CD4-positive, alpha-beta T cell treated with Interferon gamma for 1 hour (primary cell): ENCODE results near the gene RNU1-2.
"Not testable (repeated sequence)": the region's sequence is repeated elsewhere in the genome, so short reads cannot be mapped to it uniquely, and the experiment has no call there.

Source experiments
- DNase-seq: peaks from one replicate; pipeline ENCODE4 v3.0.0-alpha.2; 2020

RNU1-2 gene

DNA sequence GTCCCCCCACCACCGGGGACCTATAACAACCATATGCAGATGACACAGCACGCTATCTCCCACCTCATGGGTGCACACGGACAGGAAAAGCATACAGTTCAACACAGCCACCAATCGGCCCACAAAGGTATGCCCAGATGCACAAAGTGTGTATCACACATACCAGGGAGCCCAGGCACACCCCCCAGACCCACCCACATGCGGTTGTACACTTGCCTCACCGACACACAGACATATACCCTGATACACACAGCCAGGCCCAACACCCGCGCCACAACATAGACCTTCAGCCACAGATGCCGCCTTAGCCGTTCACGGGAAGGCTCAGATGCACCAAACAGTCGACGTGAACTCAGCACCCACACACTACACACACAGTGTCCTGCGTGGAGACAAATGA is 31.5 kb downstream of the RNU1-2 start:
- no peak for DNase-seq

DNA sequence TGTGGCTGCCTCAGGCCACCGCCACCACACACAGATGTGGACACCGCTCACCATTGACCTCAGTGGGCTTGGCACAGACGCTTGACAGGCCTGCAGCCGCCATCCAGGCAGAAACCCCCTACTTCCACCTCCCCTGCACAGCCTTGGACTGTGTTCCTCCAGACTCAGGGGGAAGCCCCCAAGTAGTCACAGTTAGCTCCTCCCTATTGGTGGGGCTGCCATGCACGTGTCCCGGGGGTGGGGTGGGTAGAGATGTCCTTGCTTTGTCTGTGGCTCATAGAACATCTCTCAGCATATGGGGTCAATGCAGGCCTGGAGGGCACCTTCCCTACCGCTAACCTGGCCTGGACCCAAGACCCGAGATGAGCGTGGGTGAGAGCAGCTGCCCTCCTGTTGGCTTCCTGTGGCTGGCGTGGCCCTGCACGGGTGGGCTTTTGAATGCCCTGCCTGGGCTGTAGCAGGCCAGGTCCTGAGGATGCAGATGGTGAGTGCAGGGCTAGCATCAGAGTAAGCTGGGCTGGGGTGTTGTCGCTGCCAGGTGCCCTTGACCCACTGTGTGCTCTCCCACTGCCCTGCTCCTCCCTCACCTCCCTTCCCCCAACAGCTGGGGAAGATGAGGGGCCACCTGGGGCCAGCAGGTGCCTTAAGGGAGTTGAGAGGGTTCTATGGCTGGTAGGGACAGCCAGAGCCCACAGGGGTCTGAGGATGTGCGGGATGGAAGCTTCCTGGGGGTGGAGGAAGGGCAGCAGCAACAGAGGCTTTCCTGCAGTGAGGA is 32.1 kb downstream of the RNU1-2 start:
- DNase-seq, result no peak

GRCh38 chr1:16929146-16930041 is 33.6 kb downstream of the RNU1-2 start:
- not testable (repeated sequence) for DNase-seq

GRCh38 chr1:16931206-16931934 is 35.6 kb downstream of the RNU1-2 start:
- DNase-seq, result not testable (repeated sequence)

- not testable (repeated sequence) for DNase-seq
Measured at GRCh38 chr1:16933945-16934344, 38.2 kb downstream of the RNU1-2 start.

GRCh38 chr1:16936580-16936979 is 40.8 kb downstream of the RNU1-2 start:
- not testable (repeated sequence) for DNase-seq

- DNase-seq, result no peak
Measured at GRCh38 chr1:16938351-16939321, 42.9 kb downstream of the RNU1-2 start.

GRCh38 chr1:16939386-16940180 is 43.8 kb downstream of the RNU1-2 start:
- not testable (repeated sequence) for DNase-seq

- DNase-seq, result no peak
Measured at GRCh38 chr1:16944038-16944437, 48.3 kb downstream of the RNU1-2 start.

GRCh38 chr1:16945512-16945911 is 49.7 kb downstream of the RNU1-2 start:
- not testable (repeated sequence) for DNase-seq
